ENCODE measurements around the gene SYPL1.

Gene SYPL1

DNA sequence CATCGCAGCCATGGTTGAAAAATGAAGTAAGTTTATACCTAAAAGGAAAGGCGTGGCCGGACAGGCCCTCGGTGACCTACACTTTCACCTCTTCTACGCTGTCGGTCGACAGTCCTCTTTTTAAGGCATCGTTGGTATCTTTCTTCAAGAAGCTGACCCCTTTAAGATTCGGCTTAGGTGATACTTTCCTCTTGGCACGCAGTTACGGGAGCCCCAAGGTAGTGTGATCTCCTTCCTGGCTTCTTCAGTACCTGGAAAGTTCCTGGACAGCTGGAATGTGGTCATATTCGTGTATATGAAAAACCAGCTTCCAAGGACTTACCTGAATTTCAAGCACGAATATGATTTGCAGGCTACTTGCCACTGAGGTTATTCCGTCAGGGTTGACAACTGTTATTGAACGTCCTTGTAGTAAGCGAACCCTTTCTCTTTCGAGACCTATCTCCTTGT, 885 bp upstream of the SYPL1 start:
- DNase-seq (ENCODE audit: low spot score) = no peak
- TF ChIP-seq, protein P1, sequence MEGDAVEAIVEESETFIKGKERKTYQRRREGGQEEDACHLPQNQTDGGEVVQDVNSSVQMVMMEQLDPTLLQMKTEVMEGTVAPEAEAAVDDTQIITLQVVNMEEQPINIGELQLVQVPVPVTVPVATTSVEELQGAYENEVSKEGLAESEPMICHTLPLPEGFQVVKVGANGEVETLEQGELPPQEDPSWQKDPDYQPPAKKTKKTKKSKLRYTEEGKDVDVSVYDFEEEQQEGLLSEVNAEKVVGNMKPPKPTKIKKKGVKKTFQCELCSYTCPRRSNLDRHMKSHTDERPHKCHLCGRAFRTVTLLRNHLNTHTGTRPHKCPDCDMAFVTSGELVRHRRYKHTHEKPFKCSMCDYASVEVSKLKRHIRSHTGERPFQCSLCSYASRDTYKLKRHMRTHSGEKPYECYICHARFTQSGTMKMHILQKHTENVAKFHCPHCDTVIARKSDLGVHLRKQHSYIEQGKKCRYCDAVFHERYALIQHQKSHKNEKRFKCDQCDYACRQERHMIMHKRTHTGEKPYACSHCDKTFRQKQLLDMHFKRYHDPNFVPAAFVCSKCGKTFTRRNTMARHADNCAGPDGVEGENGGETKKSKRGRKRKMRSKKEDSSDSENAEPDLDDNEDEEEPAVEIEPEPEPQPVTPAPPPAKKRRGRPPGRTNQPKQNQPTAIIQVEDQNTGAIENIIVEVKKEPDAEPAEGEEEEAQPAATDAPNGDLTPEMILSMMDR (IDR thresholded peaks at IDR 0.05; ENCODE audit: borderline replicate concordance, control extremely low read depth, extremely low read depth, insufficient read depth, missing control alignments) = no peak
- in situ Hi-C loops (cut with MboI; ENCODE audit: low sequenced_read_pairs, unreplicated experiment) = no loop called here

DNA sequence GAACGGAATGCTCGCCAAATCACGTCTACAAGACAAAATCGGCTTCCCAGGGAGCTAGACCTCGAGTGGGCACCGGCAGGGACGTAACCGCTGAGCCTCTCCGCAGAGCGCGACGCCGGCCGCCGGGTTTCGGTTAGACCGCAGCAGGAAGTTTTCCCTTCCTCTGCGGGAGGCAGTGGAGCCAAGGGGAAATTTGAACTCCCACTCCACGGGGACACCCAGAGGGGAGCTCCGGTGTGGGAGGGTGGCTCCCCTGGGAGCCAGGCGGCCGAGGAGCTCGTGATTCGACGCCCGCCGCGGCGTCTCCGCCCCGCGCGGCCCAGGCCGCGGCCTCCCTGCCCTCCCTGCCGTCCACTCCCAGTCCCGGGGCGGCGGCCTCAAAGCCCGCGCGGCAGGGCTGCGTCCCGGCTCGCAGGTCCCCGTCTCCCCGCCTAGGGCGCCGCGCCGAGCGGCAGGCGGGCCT, 426 bp downstream of the SYPL1 start:
- in situ Hi-C loops (cut with MboI; ENCODE audit: low sequenced_read_pairs, unreplicated experiment) = no loop called here
- peak; percentile 68 for DNase-seq (ENCODE audit: low spot score)
- TF ChIP-seq, protein P1 (IDR thresholded peaks at IDR 0.05; ENCODE audit: borderline replicate concordance, control extremely low read depth, extremely low read depth, insufficient read depth, missing control alignments) = no peak

- in situ Hi-C loops (cut with MboI; ENCODE audit: low sequenced_read_pairs, unreplicated experiment) = no loop called here
- DNase-seq (ENCODE audit: low spot score) = no peak
- TF ChIP-seq, protein P1 (IDR thresholded peaks at IDR 0.05; ENCODE audit: borderline replicate concordance, control extremely low read depth, extremely low read depth, insufficient read depth, missing control alignments) = no peak
These were observed 1.0 kb downstream of the SYPL1 start for GRCh38 chr7:106110885-106111654.

DNA sequence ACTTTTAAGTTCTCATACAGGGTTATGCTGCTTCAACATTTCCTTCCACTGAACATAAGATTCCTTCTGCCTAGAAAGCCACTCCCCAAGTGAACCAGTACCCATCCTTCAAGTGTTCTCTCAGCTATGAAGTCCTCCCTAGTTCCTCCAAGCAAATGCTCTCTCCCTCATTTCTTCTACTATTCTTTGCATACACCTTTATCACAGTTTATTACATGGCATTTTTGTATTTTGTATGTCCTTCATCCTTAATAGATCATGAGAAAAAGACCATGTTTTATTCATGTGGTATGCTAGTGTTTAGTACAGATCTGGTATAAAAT, 1.9 kb downstream of the SYPL1 start:
- DNase-seq (ENCODE audit: low spot score) = no peak
- in situ Hi-C loops (cut with MboI; ENCODE audit: low sequenced_read_pairs, unreplicated experiment) = no loop called here
- TF ChIP-seq, protein P1 (IDR thresholded peaks at IDR 0.05; ENCODE audit: borderline replicate concordance, control extremely low read depth, extremely low read depth, insufficient read depth, missing control alignments) = no peak

GRCh38 chr7:106109521-106110237, 2.4 kb downstream of the SYPL1 start:
- no peak for DNase-seq (ENCODE audit: low spot score)
- in situ Hi-C loops (cut with MboI; ENCODE audit: low sequenced_read_pairs, unreplicated experiment) = no loop called here
- TF ChIP-seq, protein P1 (IDR thresholded peaks at IDR 0.05; ENCODE audit: borderline replicate concordance, control extremely low read depth, extremely low read depth, insufficient read depth, missing control alignments) = no peak

GRCh38 chr7:106108991-106109390, 3.1 kb downstream of the SYPL1 start:
- TF ChIP-seq, protein P1 (IDR thresholded peaks at IDR 0.05; ENCODE audit: borderline replicate concordance, control extremely low read depth, extremely low read depth, insufficient read depth, missing control alignments) = no peak
- in situ Hi-C loops (cut with MboI; ENCODE audit: low sequenced_read_pairs, unreplicated experiment) = no loop called here
- DNase-seq (ENCODE audit: low spot score) = no peak

All from GM13976 (cell line).